NCI-H526 (cell line): ENCODE data around the gene TARM1.

Experiments used
- DNase-seq, 2 experiments: peaks; one replicate each; lab custom pipeline; 2025; lab: John Stamatoyannopoulos, UW

TARM1 gene

GRCh38 chr19:54081032-54081431 lies at the start of gene TARM1:
Gene TARM1, minus strand, starts transcription at chr19:54081365. Its CDS starts 25 bp downstream, at chr19:54081340.
- DNase-seq = no peak

GRCh38 chr19:54129617-54129996 lies 48.4 kb upstream of the TARM1 start:
- DNase-seq = no peak

- no peak for DNase-seq
Observed at GRCh38 chr19:54128796-54129616, 47.8 kb upstream of the TARM1 start.

- no peak for DNase-seq
Observed at GRCh38 chr19:54128441-54128725, 47.2 kb upstream of the TARM1 start.

- no peak for DNase-seq
Observed at GRCh38 chr19:54127688-54128440, 46.7 kb upstream of the TARM1 start.

GRCh38 chr19:54125713-54126112 lies 44.5 kb upstream of the TARM1 start:
- no peak for DNase-seq

- no peak for DNase-seq
Observed at GRCh38 chr19:54124393-54124792, 43.2 kb upstream of the TARM1 start.

- no peak for DNase-seq
Observed at GRCh38 chr19:54123682-54124081, 42.5 kb upstream of the TARM1 start.

GRCh38 chr19:54121259-54121658 lies 40.1 kb upstream of the TARM1 start:
- DNase-seq = no peak

- DNase-seq = peak; percentile 99 to 100
Observed at GRCh38 chr19:54115109-54116063, 34.2 kb upstream of the TARM1 start, which contains the start of the genes PRPF31 and TFPT. Gene PRPF31, plus strand, starts transcription at chr19:54115754. Its CDS starts 2,525 bp downstream, at chr19:54118279. Gene TFPT, minus strand, starts transcription at chr19:54115657. Its CDS starts 388 bp downstream, at chr19:54115269.

GRCh38 chr19:54114340-54115108 lies 33.4 kb upstream of the TARM1 start:
- peak in 1 of 2 experiments; percentile 71 for DNase-seq

GRCh38 chr19:54109651-54110050 lies 28.5 kb upstream of the TARM1 start:
- DNase-seq = no peak

GRCh38 chr19:54108496-54108895 lies 27.3 kb upstream of the TARM1 start:
- no peak for DNase-seq

GRCh38 chr19:54107876-54108490 lies 26.8 kb upstream of the TARM1 start:
- DNase-seq = no peak

GRCh38 chr19:54106716-54107115 lies 25.6 kb upstream of the TARM1 start:
- DNase-seq = no peak

GRCh38 chr19:54105796-54106195 lies 24.6 kb upstream of the TARM1 start:
- DNase-seq = no peak

GRCh38 chr19:54104998-54105715 lies 24.0 kb upstream of the TARM1 start:
- no peak for DNase-seq

GRCh38 chr19:54102421-54103169 lies 21.4 kb upstream of the TARM1 start, which contains the start of gene NDUFA3:
Gene NDUFA3, plus strand, starts transcription at chr19:54102855. Its CDS starts 24 bp downstream, at chr19:54102879.
- DNase-seq = peak; percentile 99 to 100

- no peak for DNase-seq
Observed at GRCh38 chr19:54100561-54100960, 19.4 kb upstream of the TARM1 start, which contains the start of gene OSCAR. Gene OSCAR, minus strand, starts transcription at chr19:54100803. Its CDS starts 11 bp downstream, at chr19:54100792.
